ENCODE data around the gene LYL1. TPM values are rescaled to one million over a fixed set of nuclear protein-coding genes. Genes with fewer than 3 reads are reported as not detected.
"Not testable (repeated sequence)": the region's sequence is repeated elsewhere in the genome, so short reads cannot be mapped to it uniquely, and the experiment has no call there.

Gene LYL1
- total and polyA plus RNA-seq, 4 donors: 0.35 to 69.7 (median 2.3) TPM

DNA sequence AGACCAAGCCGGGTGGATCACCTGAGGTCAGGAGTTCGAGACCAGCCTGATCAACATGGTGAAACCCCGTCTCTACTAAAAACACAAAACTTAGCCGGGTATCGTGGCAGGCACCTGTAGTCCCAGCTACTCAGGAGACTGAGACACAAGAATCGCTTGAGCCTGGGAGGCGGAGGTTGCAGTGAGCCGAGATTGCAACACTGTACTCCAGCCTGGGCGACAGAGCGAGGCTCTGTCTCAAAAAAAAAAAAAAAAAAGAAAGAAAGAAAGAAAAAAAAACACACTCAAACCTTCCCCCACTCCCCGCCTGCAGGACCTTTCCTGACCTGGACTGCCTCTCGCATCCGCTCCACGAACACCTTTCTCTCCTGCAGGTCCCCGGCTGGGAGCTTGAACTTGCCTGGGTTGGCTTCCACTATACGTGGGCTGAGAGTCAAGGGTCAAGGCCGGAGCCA, 46.5 kb upstream of the LYL1 start:
- H3K27me3 ChIP-seq (ENCODE audit: control insufficient read depth in 4 of 4, insufficient read depth in 4 of 4, low read length in 3 of 4); H3K9me3 ChIP-seq (ENCODE audit: control insufficient read depth in 4 of 4, low read length in 3 of 4); H3K36me3 ChIP-seq (ENCODE audit: control insufficient read depth in 4 of 4, insufficient read depth in 3 of 4, low read depth in 1 of 4, low read length in 3 of 4): not testable (repeated sequence)
- Histone ChIP-seq H3K9ac (ENCODE audit: low read depth in 1 of 2, low read length in 2 of 2) (peak overlapping the region; percentile 2 to 32), H3K4me3 (ENCODE audit: low read depth in 1 of 3, low read length in 3 of 3) (peak overlapping the region; percentile 75 to 89 (median 80)), H3K27ac (ENCODE audit: low read depth in 1 of 2, low read length in 2 of 2) (peak overlapping the region; percentile 98), H3K4me1 (ENCODE audit: control insufficient read depth in 4 of 4, insufficient read depth in 4 of 4, low read length in 3 of 4) (peaks cover 0 to 14% (median 11%) of the 10 kb centered on the region in 4 donors)
- peak; percentile 43 for DNase-seq (ENCODE audit: low spot score)
- 16% methylated on average over 17 of the region's 17 CpGs for WGBS
- TF ChIP-seq RXRA (IDR thresholded peaks at IDR 0.05) (peak in 1 of 2 donors; percentile 37), NR2F2 (IDR thresholded peaks at IDR 0.05) (peak; percentile 56), HNF4A (conservative IDR thresholded peaks at IDR 0.05) (peak in 1 of 2 donors; percentile 32)

DNA sequence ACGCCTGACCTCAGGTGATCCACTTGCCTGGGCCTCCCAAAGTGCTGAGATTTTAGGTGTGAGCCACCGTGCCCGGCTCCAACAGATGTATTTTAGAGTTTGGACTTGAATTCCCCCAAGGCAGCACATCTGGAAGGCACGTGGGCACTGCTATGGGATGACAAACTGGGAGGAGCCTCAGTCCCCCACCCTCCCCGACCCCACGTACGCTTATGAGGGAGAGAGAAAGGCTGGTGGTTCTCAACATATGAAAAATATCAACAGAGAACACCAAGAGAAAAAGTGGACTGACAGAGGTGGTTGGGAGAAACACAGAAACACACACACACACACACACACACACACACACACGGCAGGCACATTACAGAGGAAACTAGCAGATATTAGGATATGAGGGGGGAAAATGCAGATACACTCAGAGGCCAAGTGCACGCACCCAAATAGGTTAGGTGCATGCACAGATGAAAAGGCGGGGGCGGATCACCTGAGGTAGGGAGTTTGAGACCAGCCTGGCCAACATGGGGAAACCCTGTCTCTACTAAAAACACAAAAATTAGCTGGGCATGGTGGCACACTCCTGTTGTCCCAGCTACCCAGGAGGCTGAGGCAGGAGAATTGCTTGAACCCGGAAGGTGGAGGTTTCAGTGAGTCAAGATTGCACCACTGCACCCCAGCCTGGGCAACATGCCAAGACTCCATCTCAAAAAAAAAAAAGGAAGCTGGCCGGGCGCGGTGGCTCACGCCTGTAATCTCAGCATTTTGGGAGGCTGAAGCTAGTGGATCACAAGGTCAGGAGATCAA, 44.3 kb upstream of the LYL1 start:
- H3K9ac ChIP-seq (ENCODE audit: low read depth in 1 of 2, low read length in 2 of 2): no peak overlapping the region
- peaks cover 0 to 14% (median 11%) of the 10 kb centered on the region in 4 donors for H3K4me1 ChIP-seq (ENCODE audit: control insufficient read depth in 4 of 4, insufficient read depth in 4 of 4, low read length in 3 of 4)
- DNase-seq (ENCODE audit: low spot score): no peak
- peaks cover 0 to 11% (median 3%) of the 10 kb centered on the region in 4 donors for H3K36me3 ChIP-seq (ENCODE audit: control insufficient read depth in 4 of 4, insufficient read depth in 3 of 4, low read depth in 1 of 4, low read length in 3 of 4)
- TF ChIP-seq HNF4A (conservative IDR thresholded peaks at IDR 0.05): no peak
- no peak for TF ChIP-seq HNF4G (IDR thresholded peaks at IDR 0.05)
- no peaks in the 10 kb centered on the region for H3K9me3 ChIP-seq (ENCODE audit: control insufficient read depth in 4 of 4, low read length in 3 of 4)
- H3K27ac ChIP-seq (ENCODE audit: low read depth in 1 of 2, low read length in 2 of 2): no peak overlapping the region
- no peaks in the 10 kb centered on the region for H3K27me3 ChIP-seq (ENCODE audit: control insufficient read depth in 4 of 4, insufficient read depth in 4 of 4, low read length in 3 of 4)
- no peak overlapping the region for H3K4me3 ChIP-seq (ENCODE audit: low read depth in 1 of 3, low read length in 3 of 3)
- 72% methylated on average over 16 of the region's 16 CpGs for WGBS

DNA sequence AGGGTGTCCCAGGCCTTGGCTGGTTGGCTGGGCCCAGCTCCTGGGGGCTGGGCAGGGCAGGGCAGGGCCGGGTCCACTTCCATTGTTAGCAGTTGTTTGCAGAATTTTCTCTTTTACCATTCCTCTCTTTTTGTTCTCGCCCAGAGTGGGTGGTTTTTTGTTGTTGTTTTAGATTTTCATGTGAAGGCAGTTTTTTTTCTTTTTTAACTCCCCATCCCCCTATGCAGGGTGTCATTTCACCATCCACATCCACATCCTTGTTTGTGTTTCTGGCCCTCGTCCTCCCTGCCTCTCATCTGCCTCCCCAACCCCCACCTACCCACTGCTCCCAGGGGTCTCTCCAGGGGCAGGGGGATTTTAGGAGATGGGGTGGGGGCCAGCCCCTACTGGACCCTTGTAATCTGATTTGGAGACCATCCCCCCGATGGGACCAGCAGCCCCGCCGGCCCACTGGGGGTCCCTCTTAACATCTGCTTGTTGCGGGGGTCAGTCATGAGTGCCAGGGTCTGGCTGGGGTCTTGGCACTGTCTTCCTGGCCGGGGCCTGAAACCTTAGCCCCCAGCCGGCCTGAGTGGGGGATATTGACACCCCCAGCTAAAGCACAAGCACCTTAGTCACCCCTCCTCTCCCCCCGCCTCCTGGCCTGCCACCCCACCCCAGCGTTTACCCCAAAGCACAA, 37.1 kb upstream of the LYL1 start:
- no peaks in the 10 kb centered on the region for H3K9me3 ChIP-seq (ENCODE audit: control insufficient read depth in 4 of 4, low read length in 3 of 4)
- no peak overlapping the region for H3K27ac ChIP-seq (ENCODE audit: low read depth in 1 of 2, low read length in 2 of 2)
- no peaks in the 10 kb centered on the region for H3K4me1 ChIP-seq (ENCODE audit: control insufficient read depth in 4 of 4, insufficient read depth in 4 of 4, low read length in 3 of 4)
- H3K27me3 ChIP-seq (ENCODE audit: control insufficient read depth in 4 of 4, insufficient read depth in 4 of 4, low read length in 3 of 4): no peaks in the 10 kb centered on the region
- H3K36me3 ChIP-seq (ENCODE audit: control insufficient read depth in 4 of 4, insufficient read depth in 3 of 4, low read depth in 1 of 4, low read length in 3 of 4): peaks cover 12 to 43% (median 17%) of the 10 kb centered on the region in 4 donors
- WGBS: 79% methylated on average over 11 of the region's 11 CpGs
- no peak overlapping the region for H3K4me3 ChIP-seq (ENCODE audit: low read depth in 1 of 3, low read length in 3 of 3)
- H3K9ac ChIP-seq (ENCODE audit: low read depth in 1 of 2, low read length in 2 of 2): no peak overlapping the region
- DNase-seq (ENCODE audit: low spot score): no peak
- TF ChIP-seq TAF1 (conservative IDR thresholded peaks at IDR 0.05) (no peak), RAD21 (IDR thresholded peaks at IDR 0.05) (no peak), SP1 (IDR thresholded peaks at IDR 0.05) (no peak), JUND (IDR thresholded peaks at IDR 0.05) (no peak), NR2F2 (IDR thresholded peaks at IDR 0.05) (no peak), FOXA2 (IDR thresholded peaks at IDR 0.05) (no peak), HNF4G (IDR thresholded peaks at IDR 0.05) (no peak), HNF4A (conservative IDR thresholded peaks at IDR 0.05) (no peak), EGR1 (IDR thresholded peaks at IDR 0.05; ENCODE audit: low read depth in 2 of 2) (no peak), FOXA1 (IDR thresholded peaks at IDR 0.05) (no peak), GABPA (IDR thresholded peaks at IDR 0.05 in 1 of 2, conservative IDR thresholded peaks at IDR 0.05 in 1 of 2) (no peak), YY1 (IDR thresholded peaks at IDR 0.05) (no peak), RXRA (IDR thresholded peaks at IDR 0.05) (no peak)
- TF ChIP-seq, protein P1, sequence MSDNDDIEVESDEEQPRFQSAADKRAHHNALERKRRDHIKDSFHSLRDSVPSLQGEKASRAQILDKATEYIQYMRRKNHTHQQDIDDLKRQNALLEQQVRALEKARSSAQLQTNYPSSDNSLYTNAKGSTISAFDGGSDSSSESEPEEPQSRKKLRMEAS (IDR thresholded peaks at IDR 0.05): no peak
- TF ChIP-seq, protein P2, sequence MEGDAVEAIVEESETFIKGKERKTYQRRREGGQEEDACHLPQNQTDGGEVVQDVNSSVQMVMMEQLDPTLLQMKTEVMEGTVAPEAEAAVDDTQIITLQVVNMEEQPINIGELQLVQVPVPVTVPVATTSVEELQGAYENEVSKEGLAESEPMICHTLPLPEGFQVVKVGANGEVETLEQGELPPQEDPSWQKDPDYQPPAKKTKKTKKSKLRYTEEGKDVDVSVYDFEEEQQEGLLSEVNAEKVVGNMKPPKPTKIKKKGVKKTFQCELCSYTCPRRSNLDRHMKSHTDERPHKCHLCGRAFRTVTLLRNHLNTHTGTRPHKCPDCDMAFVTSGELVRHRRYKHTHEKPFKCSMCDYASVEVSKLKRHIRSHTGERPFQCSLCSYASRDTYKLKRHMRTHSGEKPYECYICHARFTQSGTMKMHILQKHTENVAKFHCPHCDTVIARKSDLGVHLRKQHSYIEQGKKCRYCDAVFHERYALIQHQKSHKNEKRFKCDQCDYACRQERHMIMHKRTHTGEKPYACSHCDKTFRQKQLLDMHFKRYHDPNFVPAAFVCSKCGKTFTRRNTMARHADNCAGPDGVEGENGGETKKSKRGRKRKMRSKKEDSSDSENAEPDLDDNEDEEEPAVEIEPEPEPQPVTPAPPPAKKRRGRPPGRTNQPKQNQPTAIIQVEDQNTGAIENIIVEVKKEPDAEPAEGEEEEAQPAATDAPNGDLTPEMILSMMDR (IDR thresholded peaks at IDR 0.05; ENCODE audit: low read depth, low read length, missing input control): no peak
- TF ChIP-seq, protein P3, sequence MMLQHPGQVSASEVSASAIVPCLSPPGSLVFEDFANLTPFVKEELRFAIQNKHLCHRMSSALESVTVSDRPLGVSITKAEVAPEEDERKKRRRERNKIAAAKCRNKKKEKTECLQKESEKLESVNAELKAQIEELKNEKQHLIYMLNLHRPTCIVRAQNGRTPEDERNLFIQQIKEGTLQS (IDR thresholded peaks at IDR 0.05): no peak
- TF ChIP-seq, protein P4, sequence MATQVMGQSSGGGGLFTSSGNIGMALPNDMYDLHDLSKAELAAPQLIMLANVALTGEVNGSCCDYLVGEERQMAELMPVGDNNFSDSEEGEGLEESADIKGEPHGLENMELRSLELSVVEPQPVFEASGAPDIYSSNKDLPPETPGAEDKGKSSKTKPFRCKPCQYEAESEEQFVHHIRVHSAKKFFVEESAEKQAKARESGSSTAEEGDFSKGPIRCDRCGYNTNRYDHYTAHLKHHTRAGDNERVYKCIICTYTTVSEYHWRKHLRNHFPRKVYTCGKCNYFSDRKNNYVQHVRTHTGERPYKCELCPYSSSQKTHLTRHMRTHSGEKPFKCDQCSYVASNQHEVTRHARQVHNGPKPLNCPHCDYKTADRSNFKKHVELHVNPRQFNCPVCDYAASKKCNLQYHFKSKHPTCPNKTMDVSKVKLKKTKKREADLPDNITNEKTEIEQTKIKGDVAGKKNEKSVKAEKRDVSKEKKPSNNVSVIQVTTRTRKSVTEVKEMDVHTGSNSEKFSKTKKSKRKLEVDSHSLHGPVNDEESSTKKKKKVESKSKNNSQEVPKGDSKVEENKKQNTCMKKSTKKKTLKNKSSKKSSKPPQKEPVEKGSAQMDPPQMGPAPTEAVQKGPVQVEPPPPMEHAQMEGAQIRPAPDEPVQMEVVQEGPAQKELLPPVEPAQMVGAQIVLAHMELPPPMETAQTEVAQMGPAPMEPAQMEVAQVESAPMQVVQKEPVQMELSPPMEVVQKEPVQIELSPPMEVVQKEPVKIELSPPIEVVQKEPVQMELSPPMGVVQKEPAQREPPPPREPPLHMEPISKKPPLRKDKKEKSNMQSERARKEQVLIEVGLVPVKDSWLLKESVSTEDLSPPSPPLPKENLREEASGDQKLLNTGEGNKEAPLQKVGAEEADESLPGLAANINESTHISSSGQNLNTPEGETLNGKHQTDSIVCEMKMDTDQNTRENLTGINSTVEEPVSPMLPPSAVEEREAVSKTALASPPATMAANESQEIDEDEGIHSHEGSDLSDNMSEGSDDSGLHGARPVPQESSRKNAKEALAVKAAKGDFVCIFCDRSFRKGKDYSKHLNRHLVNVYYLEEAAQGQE (IDR thresholded peaks at IDR 0.05): no peak
